OCI-LY3 (cell line): ENCODE measurements around the gene AUTS2.

Source experiments
- H2AFZ ChIP-seq: fragments of 200-600, 300-600 bp; shearing (Covaris generic); 2 replicates; pipeline ENCODE4 v1.6.0; 2014; ENCODE audit warnings: antibody characterized with exemption, low read depth, low read length
- H3K27ac ChIP-seq: fragments of 200-600, 300-600 bp; sonication (generic); 2 replicates; pipeline ENCODE4 v1.5.1; 2014; ENCODE audit warnings: mild to moderate bottlenecking, low read length, moderate library complexity, mixed read lengths
- H3K27me3 ChIP-seq: fragments of 200-600, 300-600 bp; sonication (generic); 2 replicates; pipeline ENCODE4 v1.6.1; 2014; ENCODE audit warnings: low read depth, low read length, mixed read lengths
- H3K36me3 ChIP-seq: fragments of 200-600, 300-600 bp; sonication (generic); replicated peaks from 2 replicates; pipeline ENCODE3; 2014; ENCODE audit warnings: low read depth, low read length, mixed read lengths
- H3K4me1 ChIP-seq: fragments of 300-600, 200-600 bp; sonication (generic); 2 replicates; pipeline ENCODE4 v1.6.1; 2014; ENCODE audit warnings: low read length, mixed read lengths
- H3K4me2 ChIP-seq: fragments of 200-600, 300-600 bp; sonication (generic); 2 replicates; pipeline ENCODE4 v1.6.1; 2014; ENCODE audit warnings: low read length, mixed read lengths
- H3K4me3 ChIP-seq: fragments of 300-600, 200-600 bp; sonication (generic); 2 replicates; pipeline ENCODE4 v1.5.1; 2014; ENCODE audit warnings: antibody characterized with exemption, mild to moderate bottlenecking, low read length, moderate library complexity
- H3K79me2 ChIP-seq: fragments of 300-600, 200-600 bp; shearing (Covaris generic); 2 replicates; pipeline ENCODE4 v1.6.1; 2014; ENCODE audit warnings: mild to moderate bottlenecking, low read length, mixed read lengths
- H3K9ac ChIP-seq: fragments of 300-600, 200-600 bp; shearing (Covaris generic); 2 replicates; pipeline ENCODE4 v1.6.0; 2014; ENCODE audit warnings: mild to moderate bottlenecking, low read length, moderate library complexity
- H3K9me3 ChIP-seq: fragments of 200-600, 300-600 bp; shearing (Covaris generic); 2 replicates; pipeline ENCODE4 v1.6.1; 2014; ENCODE audit warnings: low read length, mixed read lengths; ENCODE audit not compliant: insufficient read depth
- H4K20me1 ChIP-seq: fragments of 200-600, 300-600 bp; sonication (generic); 2 replicates; pipeline ENCODE4 v1.6.1; 2016; ENCODE audit warnings: low read length, mixed read lengths; ENCODE audit not compliant: insufficient read depth
- CTCF ChIP-seq: fragments of 200-600, 300-600 bp; sonication (generic); IDR thresholded peaks from 2 replicates; pipeline ENCODE4 v1.5.1; 2014; ENCODE audit warnings: antibody characterized with exemption, low read length, low read depth
- EZH2phosphoT487 ChIP-seq: fragments of 200-600 bp; shearing (Covaris generic); IDR thresholded peaks from 2 replicates; pipeline ENCODE4 v1.6.1; 2018; ENCODE audit warnings: antibody characterized with exemption, mixed run types, low read depth

Gene AUTS2

GRCh38 chr7:69645683-69646082 lies 47.4 kb downstream of the AUTS2 start:
- no peak for TF ChIP-seq CTCF
- no peak for TF ChIP-seq EZH2phosphoT487
- no peaks in the 10 kb centered on the region for H3K27me3 ChIP-seq
- no peaks in the 10 kb centered on the region for H3K36me3 ChIP-seq
- no peak overlapping the region for H3K4me2 ChIP-seq
- no peaks in the 10 kb centered on the region for H3K4me1 ChIP-seq
- H4K20me1 ChIP-seq = no peaks in the 10 kb centered on the region
- no peaks in the 10 kb centered on the region for H3K79me2 ChIP-seq
- no peaks in the 10 kb centered on the region for H3K9me3 ChIP-seq
- H3K9ac ChIP-seq = no peak overlapping the region
- no peak overlapping the region for H2AFZ ChIP-seq
- no peak overlapping the region for H3K4me3 ChIP-seq
- no peak overlapping the region for H3K27ac ChIP-seq

GRCh38 chr7:69651101-69651590 lies 52.9 kb downstream of the AUTS2 start:
- Histone ChIP-seq H3K27ac (no peak overlapping the region), H3K4me3 (peak overlapping the region; percentile 22; the same call in 1 of the 2 replicates), H3K9ac (no peak overlapping the region), H3K4me1 (peaks cover 9% of the 10 kb centered on the region), H3K4me2 (peak overlapping the region; percentile 43; the same call in 1 of the 2 replicates), H4K20me1 (no peaks in the 10 kb centered on the region), H3K9me3 (peaks cover 13% of the 10 kb centered on the region; the same call in 1 of the 2 replicates), H2AFZ (peak overlapping the region; percentile 27; the same call in 1 of the 2 replicates), H3K79me2 (no peaks in the 10 kb centered on the region), H3K27me3 (no peaks in the 10 kb centered on the region), H3K36me3 (no peaks in the 10 kb centered on the region)
- TF ChIP-seq EZH2phosphoT487 (no peak), CTCF (no peak)

GRCh38 chr7:69652947-69653701 lies 54.8 kb downstream of the AUTS2 start:
- no peak overlapping the region for H3K4me3 ChIP-seq
- peaks cover 13% of the 10 kb centered on the region; the same call in 1 of the 2 replicates for H3K9me3 ChIP-seq
- H3K79me2 ChIP-seq = no peaks in the 10 kb centered on the region
- no peaks in the 10 kb centered on the region for H3K27me3 ChIP-seq
- H3K4me1 ChIP-seq = peaks cover 9% of the 10 kb centered on the region
- no peak overlapping the region for H2AFZ ChIP-seq
- H3K27ac ChIP-seq = no peak overlapping the region
- no peaks in the 10 kb centered on the region for H4K20me1 ChIP-seq
- no peaks in the 10 kb centered on the region for H3K36me3 ChIP-seq
- H3K9ac ChIP-seq = no peak overlapping the region
- TF ChIP-seq EZH2phosphoT487 = no peak
- no peak for TF ChIP-seq CTCF
- no peak overlapping the region for H3K4me2 ChIP-seq

- Histone ChIP-seq H3K27ac (no peak overlapping the region), H3K36me3 (no peaks in the 10 kb centered on the region), H3K4me3 (no peak overlapping the region), H3K9me3 (peaks cover 13% of the 10 kb centered on the region; the same call in 1 of the 2 replicates), H3K27me3 (no peaks in the 10 kb centered on the region), H3K79me2 (no peaks in the 10 kb centered on the region), H3K4me2 (no peak overlapping the region), H4K20me1 (no peaks in the 10 kb centered on the region), H2AFZ (no peak overlapping the region), H3K9ac (no peak overlapping the region), H3K4me1 (peaks cover 9% of the 10 kb centered on the region)
- TF ChIP-seq CTCF (no peak), EZH2phosphoT487 (no peak)
These were observed 55.5 kb downstream of the AUTS2 start for GRCh38 chr7:69653806-69654205.
